Stromal cell of bone marrow (primary cell): ENCODE data around the gene ACVR1B.

Experiments used
- DNase-seq: peaks from one replicate; pipeline ENCODE4 v3.0.0-alpha.2; 2012; ENCODE audit warnings: low read depth

The ACVR1B gene

DNA sequence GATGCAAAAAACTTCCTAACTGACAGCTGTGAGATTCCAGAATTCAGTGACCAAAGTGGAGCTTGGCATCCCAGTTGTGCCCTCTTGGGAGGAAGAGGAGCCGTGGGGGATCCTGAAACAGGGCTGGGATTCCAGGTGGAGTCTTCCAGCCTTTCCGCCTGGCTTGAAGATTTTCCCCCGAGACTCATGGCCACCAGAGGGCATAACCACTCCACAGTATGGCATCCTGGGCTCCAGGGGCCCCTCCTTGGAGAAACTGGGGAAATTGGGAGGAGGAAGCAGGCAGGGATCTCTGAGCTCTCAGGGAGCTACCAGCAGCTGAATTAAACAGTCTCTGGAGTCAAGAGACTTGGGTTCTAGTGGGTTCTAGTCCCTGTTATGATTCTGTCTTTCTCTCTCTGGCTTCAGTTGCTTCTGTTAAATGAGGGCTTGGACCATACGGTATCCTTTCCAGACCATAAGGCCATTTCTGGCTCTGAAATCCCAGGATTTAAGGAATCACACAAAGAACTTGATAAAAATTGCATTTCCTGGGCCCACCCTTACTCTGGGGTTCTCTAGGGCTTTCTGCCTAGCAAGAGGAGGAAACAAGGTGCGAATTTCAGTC lies 52.6 kb downstream of the ACVR1B start:
- no peak for DNase-seq

DNA sequence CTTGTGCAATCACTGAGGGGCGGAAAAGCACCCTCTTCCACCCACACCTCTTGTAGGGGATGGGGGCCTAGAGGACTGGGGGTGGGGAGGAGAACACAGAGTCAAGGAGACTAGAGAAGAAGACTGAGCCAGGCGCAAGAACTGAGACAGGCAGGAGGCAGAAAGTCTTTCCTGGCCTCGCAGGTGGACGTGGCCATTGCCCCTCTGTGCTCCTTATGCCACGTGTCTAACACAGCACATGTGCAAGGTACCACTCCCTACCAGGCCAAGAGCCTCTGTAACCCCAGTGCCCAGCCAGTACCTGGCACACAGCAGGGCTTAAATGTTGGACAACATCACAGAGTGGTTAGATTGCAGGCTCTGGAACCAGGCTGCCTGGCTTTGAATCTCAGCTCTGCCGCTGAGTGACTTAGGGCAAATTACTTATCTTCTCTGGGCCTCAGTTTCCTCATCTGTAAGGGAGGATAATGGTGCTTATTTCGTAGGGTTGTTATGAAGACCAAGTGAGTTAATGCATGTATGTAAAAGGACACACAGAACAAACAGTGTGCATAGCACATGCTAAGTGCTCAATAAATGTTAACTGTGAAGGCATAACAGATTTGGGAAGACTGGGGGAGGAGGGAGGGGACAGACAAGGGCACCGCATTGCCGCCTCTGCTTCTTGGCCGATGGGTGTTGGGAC lies 53.9 kb downstream of the ACVR1B start:
- DNase-seq = no peak

DNA sequence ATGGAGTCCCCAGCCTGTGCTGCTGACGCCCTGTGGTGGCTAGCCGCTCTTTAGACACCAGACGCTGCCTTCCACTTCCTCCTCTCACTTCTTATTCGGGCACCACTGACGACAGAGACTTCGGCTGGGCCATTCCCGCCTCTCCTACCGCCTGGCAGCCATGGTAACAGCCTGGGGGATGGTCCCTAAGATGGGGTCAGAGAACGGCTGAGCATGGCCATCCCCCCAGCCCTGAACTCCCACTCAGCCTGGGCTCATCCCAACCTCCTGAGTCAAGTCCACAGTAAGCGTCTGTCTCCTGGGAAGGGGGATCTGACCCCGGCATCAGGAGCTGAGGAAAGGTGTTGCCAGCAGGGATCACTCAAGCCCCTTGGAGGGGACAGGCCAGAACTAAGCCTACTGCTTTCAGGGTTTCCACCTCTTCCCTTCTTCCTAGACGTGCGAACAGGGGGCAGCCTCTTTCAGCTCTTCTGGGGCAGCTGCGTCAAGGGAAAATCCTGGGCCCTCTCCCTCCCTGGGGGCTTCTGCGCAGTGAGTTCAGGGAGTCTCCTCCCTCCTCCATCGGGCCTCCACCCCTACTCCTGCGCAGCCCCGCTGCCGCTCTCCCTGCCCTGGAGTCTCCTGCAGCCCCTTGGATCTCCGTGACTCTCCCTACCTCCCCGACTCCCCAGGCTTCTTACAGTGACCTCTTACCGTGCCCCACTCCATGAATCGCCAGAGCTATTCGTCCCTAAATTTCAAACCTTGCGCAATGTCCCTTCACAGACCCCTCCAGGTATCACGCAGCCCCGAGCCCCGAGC lies 54.6 kb downstream of the ACVR1B start:
- no peak for DNase-seq

DNA sequence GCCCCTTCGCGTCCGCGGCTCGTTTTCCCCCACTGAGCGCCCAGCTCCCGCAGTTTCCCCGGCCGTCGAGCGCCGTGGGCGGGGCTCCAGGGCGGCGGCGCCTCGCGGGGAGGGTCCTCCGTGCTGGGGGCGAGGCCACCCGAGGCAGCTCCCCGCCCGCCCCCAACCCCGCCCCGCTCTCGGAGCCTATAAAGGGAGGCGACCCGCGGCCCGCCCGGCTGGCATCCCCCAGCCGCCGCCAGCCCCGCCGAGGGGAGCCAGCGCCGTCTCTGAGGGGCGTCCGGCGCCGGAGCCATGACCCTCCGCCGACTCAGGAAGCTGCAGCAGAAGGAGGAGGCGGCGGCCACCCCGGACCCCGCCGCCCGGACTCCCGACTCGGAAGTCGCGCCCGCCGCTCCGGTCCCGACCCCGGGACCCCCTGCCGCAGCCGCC lies 55.2 kb downstream of the ACVR1B start, which contains the start of gene TAMALIN:
TSS of gene TAMALIN (plus strand) at position 221 of the 432 bp plus-strand sequence. CDS start at position 295, 74 bp downstream.
- no peak for DNase-seq

DNA sequence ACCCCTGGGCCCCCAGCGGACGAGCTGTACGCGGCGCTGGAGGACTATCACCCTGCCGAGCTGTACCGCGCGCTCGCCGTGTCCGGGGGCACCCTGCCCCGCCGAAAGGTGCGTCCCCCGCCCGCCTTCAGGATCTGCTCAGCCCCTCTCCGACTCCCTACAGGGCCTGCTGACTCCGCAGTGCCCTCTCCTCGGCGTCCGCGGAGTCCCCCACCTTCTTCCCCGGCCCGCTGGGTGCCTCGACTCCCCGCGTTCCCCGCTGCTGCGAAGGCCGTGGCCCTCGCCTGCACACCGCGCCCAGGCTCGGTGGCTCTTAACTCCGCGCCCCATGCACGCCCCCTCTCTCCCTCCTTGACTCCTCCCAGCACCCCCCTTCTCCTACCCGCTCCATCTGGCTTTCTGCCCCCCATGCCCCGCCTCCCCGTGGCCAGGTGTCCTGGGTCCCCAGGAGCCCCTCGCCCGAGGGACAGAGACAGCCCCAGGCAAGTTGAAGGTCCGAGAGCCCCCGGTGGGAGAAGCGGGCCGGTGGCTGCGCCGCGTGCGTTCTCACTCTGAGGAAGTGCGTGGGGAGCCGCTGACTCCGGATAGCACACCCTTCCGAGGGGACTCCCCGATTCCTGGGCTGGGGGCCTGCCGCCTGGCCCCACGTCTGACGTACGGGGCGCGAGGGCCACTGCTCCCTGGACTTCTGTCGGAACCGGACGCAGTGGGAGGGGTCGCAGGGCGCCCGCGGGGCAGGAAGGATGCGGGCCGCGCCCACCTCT lies 55.8 kb downstream of the ACVR1B start:
- DNase-seq = no peak

DNA sequence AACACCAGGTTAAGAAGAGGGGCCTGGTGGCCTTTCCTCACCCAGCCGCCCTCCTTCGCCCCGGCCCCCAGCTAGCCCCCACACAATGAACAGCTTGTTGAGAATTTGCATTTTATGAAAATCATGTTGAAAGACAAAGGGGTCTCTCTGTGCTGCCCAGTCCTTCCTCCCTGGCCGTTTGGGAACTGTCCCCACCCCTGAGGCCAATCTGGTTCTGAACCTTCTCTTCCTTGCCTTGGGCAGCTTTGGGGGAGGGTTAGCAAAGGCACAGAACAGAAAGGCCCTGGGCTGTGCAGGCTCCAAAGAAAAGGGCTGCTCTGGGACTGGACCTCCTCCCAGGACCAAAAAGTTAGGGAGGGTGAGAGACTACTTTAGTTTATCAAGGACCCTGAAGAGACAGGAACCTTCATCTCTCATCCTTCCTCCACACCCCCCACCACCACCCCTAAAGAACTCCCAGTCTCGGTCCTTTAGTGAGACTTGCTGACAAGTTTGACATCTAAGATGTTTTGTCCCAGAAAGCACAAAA lies 56.5 kb downstream of the ACVR1B start:
- no peak for DNase-seq

DNA sequence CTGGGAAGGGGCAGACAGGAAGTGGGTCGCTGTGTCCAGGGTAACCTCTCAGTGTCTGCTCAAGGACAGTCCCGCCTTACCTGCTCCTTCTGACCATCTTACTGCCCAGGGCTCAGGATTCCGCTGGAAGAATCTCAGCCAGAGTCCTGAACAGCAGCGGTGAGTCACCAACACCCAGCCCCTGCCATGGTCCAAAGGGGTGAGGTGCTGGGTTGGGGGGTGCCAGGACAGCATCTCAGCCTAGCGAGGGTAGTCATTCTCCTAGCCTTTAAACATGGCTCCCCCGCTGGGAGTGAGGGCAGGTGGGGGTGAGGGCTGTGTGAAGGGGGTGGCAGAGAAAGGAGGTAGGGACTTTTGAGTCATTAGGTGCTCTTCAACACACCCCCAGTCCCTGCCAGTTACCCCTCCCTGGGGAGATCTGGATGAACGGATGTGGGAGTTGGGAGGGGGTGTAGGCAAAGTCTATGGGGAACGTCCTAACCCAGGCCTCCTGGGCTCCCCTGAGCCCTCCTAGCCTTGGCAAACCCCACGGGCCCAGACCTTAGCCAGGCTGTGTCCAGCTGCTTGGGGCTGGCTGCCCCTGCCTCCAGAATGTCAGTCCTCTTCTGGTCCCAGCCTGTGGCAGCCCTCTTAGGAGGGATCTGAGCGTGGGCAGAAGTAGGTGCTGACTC lies 57.7 kb downstream of the ACVR1B start:
- no peak for DNase-seq

DNA sequence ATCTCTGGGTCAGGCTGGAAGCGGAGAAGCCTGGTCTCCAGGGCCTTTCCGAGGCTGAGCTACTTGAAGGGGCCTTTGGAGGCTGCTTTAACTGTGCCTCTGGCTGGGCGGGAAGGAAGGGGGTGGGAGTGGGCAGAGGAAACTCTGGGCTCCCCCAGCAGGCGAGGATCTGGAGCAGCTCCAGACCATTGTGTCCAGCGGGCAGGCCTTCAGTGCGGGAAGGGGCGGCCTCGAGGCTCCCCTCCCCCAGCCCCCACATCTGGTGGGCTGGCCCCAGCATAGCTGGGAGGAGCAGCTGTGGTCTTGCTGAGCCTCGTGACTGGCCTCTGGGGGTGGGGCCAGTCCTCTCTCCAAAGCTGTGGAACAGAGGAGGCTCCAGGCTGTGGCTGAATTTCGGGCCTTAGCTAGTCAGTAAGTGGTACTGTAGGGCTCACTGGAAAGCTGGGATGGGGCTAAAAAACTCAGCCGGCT lies 58.7 kb downstream of the ACVR1B start:
- DNase-seq = peak; percentile 59

DNA sequence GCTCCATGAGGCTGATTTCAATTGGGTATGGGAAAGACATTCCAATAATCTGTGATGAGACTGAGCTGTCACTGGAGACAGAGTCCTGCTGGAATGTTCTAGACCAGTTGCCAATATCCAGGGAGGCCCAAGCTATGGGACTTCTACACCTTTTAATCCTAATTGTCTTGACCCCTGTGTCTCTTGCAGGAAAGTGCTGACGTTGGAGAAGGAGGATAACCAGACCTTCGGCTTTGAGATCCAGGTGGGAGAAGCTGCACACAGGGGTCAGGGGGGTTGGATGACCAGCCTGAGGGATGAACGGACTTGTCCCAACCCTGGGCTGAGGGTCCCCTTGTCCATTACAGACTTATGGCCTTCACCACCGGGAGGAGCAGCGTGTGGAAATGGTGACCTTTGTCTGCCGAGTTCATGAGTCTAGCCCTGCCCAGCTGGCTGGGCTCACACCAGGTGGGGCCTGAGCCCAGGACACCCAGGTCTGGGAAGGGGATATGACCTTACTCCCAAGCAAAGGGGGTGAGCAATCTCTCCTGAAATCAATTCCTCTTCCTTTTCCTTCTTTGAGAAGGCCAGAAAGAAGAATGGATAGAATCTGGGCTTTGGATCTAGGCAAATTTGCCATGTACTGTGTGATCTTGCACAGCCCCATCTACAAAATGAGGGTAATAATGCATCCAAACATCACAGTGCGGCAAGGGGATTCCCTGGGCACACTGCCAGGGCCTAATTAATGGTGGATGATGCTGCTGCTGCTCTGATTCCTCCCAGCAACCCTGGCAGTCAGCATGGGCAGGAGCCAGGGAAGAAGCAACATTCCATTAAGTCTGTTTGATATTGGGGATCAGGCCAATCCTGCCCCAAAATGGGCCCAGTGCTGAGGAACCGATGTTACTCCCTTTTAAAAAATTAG lies 59.4 kb downstream of the ACVR1B start:
- no peak for DNase-seq

DNA sequence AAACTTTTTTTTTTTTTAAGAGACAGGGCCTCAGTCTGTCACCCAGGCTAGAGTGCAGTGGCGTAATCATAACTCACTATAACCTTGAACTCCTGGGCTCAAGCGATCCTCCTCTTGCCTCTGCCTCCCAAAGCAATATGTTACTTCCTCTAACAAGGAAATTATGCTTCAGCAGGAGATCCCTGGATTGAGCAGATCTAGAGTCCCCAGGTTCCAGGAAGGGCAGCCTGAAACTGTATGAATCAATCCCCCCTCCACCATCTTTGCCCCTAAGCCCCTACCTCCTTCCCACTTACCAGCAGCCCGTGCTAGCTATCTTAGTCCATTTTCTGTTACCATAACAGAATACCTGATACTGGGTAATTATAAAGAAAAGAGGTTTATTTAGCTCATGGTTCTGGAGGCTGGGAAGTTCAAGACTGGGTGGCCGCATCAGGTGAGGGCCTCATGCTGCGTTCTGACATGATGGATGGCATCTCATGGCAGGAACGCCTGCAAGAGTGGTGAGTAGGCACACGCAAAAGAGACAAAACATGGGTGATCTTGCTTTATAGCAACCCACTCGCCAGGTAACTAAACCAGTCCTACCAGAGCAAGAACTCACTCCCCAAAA lies 60.2 kb downstream of the ACVR1B start:
- DNase-seq = no peak

DNA sequence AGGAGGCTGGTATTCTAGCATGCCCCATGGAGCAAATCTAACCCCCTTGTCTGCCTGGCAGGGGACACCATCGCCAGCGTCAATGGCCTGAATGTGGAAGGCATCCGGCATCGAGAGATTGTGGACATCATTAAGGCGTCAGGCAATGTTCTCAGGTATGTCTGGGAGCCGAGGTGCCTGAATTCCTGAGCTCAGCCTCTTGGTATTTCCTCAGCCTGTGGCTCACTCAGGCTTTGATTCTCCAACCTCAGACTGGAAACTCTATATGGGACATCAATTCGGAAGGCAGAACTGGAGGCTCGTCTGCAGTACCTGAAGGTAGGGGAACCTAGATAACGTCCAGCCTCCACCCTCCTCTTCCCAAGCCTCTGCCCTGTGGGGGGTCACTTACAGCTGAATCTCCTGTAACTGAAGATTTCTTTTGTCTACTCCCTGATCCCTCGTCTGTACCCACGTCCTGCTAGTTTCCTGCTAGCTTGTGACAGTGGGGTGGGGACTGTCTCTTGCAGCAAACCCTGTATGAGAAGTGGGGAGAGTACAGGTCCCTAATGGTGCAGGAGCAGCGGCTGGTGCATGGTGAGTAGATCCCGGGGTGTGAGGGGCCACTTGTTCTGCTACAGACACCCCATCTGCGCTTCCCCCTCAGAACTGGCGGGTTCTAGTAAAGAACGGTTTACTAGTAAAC lies 62.3 kb downstream of the ACVR1B start:
- DNase-seq = no peak

DNA sequence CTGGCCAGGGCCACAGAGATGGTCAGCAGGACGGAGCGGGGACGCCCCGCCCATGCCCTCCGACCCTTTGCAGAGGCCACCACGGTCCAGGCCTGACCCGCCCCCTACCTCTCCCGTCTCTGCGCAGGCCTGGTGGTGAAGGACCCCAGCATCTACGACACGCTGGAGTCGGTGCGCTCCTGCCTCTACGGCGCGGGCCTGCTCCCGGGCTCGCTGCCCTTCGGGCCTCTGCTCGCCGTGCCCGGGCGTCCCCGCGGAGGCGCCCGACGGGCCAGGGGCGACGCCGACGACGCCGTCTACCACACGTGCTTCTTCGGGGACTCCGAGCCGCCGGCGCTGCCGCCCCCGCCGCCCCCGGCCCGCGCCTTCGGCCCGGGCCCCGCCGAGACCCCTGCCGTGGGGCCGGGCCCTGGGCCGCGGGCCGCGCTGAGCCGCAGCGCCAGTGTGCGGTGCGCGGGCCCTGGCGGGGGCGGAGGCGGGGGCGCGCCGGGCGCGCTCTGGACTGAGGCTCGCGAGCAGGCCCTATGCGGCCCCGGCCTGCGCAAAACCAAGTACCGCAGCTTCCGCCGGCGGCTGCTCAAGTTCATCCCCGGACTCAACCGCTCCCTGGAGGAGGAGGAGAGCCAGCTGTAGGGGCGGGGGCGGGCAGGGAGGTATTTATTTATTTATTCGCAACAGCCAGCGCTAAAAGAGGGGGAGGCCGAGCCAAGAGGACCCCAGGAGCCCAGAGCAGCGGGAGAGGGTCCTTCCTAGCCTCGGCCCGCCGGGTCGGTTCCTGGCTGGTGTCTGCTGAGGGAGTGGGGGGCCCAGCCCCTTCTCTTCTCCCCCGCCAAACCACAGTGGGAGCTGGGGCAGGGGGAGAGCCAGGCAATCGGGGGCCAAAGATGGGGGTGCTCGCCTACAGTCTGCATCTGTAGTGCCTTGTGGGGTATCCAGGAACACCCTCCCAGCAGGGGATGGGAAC lies 63.4 kb downstream of the ACVR1B start:
- DNase-seq = no peak

DNA sequence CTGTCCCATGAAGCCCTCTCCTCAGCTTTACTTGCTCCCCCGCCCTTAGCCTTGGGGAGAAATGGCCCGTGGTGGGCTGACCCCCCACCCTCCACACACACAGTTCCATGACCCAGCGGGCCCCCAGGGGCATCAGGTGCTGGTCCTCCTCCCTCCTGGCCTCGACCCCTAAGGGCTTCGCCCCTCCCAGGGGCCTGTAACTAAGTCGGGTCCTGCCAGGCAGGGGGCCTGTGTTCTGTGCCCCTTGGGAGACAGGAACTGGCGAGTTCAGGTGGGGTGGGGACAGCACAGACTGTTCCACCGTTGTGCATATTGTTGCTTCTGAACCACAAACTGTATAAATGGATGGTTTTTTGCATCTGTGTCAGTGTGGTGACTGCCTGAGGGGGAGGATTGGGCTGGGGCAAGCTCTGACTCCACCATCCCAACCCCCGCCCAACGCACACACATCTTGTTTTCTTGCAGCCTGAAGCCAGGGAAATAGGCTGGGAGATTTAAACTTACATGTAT lies 64.1 kb downstream of the ACVR1B start:
- no peak for DNase-seq

DNA sequence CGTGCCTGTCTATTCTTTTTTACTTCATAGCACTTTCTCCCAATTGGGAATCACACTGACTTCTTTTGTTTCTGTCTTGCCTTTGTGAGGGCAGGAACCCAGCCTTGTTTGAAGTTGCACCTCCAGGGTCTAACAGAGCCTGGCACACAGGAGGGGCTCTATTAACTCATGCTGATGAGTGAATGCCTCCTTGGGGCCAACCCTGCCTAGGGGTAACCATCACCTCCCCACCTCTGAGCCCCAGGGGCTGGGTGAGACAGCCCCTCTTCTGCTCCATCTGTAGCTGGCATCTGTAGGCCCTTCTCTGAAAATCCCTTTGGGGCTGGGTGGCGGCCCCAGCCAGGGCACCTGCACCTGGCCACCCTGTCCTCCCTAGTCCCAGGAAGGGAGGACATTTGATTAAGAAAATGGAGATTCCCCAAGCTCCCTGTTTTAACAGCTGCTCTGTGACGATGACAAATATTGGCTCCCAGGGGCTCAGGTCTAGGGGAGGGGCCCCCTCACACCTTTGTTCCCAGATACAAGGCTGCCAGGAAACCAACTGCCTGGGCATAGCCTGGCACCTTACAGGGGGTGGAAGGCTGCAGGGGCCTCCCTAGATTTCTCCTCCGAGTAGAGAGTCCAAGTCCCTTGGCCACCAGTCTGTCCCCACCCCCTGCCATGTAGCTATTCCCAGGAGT lies 67.1 kb downstream of the ACVR1B start:
- DNase-seq = no peak

DNA sequence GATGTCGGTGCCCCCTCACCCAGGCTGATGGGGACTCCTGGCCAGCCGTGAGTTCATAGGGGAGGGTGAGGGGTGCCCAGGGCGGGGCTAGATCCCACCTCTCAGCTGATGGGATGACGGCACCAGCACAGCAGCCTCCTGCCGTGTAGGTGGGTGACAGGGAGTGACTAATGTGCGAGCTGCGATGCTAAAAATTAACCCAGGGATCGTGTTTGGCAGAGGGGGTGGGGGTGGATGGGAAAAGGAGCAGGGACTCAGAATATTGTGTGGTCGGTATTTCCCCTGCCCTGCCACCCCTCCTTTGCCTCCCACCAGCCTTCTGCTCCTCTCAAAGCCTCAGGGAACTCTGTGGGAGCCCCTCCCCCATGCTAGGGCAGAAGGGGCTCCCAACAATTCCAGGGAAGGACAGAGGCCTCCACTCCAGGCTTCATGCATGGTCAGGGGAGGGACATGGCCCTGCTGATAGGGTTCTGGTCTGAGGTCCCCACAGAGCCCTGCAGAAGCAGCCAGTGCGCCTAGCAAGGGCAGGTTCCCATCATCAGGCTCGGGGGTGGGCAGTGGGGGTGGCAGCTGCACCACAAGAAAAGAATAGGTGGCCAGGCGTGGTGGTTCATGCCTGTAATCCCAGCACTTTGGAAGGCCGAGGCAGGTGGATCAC lies 67.7 kb downstream of the ACVR1B start:
- DNase-seq = no peak

DNA sequence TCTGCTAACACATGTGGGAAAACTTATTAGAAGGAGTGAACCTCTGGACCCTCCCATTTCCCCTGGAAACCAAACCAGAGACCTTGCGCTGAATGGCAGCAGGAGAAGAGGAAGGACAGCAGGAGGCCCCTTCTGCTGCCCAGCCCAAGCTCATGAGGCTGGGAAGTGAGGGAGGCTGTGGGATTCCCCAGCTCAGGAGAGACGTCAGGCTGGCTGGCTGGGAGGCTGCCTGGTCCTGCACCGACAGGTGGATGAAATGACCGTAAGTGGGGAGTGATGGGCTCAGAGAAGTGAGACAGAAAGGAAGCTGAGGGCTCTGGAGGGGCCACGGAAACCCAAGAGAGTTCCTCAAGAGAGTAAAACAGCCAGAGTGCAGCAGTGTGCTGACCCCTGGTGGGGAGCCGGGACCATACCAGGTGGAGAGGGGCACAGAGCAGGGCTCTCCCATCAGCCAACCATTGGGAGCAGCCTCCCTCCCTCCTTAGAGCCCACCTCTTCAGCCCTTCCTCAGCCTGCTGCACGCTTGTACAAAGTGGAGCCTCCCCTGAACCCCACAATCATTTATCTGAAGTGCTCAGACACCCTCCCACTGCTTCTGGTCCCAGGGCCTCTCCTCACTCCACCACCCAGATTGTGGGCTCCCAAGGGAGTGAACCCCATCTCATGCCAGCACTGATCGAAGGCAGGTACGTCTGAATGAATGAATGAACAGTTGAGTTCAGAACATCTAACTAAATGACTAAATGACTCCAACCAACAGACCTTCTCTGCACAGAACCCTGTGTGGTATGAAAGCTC lies 69.2 kb downstream of the ACVR1B start:
- no peak for DNase-seq
